Hematopoietic multipotent progenitor cell treated with erythropoietin and hydrocortisone succinate and interleukin-3 and kit ligand, for 6 days (in vitro differentiated cells): ENCODE measurements around the gene KLHDC10.
"Not testable (repeated sequence)": the region's sequence is repeated elsewhere in the genome, so short reads cannot be mapped to it uniquely, and the experiment has no call there.

Source experiments
- DNase-seq: peaks from one replicate; pipeline ENCODE4 v3.0.0-alpha.2; 2015

KLHDC10 gene

GRCh38 chr7:130143334-130143732 is 73.0 kb downstream of the KLHDC10 start:
- no peak for DNase-seq

DNA sequence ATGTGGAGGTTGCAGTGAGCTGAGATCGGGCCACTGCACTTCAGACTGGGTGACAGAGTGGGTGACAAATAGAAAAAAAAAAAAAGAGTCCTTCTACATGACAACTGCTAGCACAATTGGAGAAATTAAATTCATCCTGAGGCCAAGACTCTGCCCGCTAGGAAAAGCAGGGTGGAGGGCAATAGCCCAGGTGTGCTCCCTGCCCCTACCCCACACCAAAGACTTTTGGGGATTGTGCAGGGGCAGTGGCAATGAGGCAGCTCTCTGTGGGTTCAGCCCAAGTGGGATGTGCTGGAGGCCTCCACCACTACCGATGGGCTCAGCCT is 73.6 kb downstream of the KLHDC10 start:
- no peak for DNase-seq

DNA sequence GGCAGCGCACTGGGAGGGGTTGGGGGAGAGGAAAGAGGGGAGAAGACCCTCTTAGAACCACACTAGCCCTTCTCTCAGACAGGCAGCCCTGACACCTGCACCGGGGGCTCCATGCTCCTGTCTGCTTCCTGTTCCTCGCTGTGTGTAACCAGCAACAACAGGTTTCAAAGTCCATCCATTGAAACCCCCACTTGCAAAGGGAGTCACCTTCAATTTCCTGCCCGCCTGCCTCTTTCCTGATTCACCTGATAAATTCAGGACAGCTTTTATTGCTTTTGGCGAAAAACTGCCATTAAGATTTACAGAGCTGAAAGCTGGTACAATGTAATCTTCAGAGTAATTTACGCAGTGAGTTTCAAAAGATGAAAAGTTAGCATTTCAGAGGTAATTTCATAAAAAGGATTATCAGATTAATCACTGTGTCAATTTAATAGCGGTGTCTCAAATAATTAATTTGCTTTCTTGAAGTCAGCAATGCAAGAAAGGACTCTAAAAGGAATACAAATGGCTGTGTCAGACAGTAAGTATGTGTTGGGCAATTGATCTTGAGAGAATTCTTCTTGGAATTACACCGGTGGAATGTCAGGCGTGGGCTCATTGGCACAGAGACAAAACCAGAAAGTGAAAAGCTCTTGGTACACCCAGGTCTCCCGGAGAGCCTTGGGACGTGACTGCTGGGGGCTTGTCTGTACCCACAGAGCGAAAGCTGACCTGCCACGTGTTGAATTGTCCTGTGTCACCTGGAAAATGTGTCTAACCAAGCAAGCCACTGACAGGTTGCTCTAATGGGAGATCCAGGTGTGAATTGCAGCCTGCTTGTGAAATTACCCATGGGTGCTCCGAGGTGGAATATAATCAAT is 74.2 kb downstream of the KLHDC10 start:
- no peak for DNase-seq

DNA sequence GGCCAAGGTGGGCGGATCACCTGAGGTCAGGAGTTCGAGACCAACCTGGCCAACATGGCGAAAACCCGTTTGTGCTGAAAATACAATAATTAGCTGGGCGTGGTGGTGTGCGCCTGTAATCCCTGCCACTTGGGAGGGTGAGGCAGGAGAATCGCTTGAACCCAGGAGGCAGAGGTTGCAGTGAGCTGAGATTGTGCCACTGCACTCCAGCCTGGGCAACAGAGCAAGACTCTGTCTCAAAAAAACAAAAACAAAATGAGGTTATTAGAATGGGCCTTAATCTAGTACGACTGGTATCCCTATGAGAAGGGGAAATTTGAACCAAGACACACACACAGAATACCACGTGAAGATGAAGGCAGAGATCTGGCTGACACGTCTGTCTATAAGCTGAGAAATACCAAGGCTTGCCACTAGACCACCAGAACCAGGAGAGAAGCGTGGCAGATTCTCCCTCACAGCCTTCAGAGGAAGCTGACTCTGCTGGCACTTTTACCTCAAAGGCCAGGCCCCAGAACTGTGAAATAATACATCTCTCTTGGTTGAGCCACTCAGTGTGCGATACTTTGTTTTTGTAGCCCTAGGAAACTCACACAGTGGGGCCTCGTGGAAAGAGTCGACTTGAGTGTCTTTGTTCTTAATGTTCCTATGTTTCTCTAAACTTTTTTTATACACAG is 75.2 kb downstream of the KLHDC10 start:
- no peak for DNase-seq

GRCh38 chr7:130146142-130146541 is 75.8 kb downstream of the KLHDC10 start:
- DNase-seq = not testable (repeated sequence)

GRCh38 chr7:130146693-130147405 is 76.5 kb downstream of the KLHDC10 start:
- DNase-seq = no peak

DNA sequence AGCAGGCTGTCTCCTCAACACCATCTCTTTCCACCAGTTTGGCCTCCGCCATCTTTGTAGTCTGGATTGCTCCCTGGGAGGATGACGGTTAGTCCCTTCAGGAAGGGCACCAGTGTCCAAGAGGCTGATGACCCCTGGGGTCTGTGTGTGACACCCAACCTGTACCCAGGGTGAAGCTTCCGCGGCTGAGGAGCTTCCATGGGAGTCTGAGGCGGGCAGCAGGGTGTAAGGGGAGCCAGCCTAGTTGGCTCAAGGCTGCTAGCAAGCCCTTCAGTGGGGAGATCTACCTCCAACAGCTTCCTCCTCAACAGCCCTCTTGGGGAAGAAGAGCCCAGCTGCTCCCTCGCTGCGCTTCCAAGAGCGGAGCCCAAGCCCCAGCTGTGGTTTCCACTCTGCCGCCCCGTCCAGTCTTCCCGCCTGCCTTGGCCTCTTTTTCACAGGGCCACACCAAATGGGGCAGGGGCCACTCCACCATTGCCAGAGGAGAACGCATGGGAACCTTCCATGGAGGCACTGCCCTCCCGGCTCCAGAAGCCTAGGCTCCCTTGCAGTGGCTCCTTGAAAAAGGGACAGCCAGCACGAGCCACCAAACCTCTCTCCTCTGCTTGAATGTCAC is 77.5 kb downstream of the KLHDC10 start:
- no peak for DNase-seq

DNA sequence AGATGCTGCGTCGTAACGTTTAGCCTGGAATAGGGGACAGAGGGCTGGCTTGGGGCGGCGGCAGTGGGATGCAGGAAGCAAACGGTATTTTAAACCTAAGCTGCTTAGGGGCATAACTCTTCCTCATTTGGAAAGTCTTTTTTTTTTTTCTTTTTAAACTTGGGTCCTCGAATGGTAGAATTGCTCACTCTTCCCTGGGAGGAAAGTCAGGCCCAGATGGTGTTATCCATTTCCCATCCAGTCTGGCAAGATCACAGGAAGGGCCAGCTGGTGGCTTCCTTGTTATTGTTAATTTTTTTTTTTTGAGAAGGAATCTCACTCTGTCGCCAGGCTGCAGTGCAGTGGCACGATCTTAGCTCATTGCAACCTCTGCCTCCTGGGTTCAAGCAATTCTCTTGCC is 78.2 kb downstream of the KLHDC10 start:
- no peak for DNase-seq

- DNase-seq = no peak
These were observed 79.2 kb downstream of the KLHDC10 start for GRCh38 chr7:130149281-130150139.

- no peak for DNase-seq
These were observed 80.3 kb downstream of the KLHDC10 start for GRCh38 chr7:130150587-130150986.

- no peak for DNase-seq
These were observed 81.5 kb downstream of the KLHDC10 start for GRCh38 chr7:130151591-130152492.

DNA sequence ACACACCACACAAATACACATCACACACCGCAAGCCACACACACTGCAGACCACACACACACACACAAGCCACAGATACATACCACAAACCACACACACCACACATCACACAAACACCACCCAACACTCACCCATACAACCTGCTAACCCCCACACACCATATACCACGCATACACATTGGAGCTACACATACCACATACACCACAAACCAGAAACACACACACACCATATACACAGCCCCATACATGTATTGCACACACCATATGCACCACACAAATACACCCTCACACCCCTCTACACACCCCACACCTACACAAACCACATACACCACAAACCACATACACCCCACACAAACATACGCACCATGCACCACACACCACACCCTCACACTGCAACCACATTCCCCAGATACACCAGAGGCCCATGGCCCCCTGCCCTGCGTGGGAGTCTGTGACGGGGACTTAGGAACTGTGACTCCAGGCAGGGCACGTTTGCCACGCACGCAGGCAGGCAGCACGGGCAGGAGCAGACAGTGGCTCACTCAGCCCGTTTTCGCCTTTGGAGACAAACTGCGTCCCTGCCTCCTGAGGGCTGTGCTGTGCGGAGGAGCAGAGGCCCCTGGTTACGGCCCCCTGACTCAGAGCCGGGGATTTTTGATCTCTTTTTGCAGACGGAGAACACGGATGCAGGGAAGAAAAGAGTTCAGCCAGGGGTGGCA is 82.3 kb downstream of the KLHDC10 start:
- DNase-seq = peak; percentile 47

DNA sequence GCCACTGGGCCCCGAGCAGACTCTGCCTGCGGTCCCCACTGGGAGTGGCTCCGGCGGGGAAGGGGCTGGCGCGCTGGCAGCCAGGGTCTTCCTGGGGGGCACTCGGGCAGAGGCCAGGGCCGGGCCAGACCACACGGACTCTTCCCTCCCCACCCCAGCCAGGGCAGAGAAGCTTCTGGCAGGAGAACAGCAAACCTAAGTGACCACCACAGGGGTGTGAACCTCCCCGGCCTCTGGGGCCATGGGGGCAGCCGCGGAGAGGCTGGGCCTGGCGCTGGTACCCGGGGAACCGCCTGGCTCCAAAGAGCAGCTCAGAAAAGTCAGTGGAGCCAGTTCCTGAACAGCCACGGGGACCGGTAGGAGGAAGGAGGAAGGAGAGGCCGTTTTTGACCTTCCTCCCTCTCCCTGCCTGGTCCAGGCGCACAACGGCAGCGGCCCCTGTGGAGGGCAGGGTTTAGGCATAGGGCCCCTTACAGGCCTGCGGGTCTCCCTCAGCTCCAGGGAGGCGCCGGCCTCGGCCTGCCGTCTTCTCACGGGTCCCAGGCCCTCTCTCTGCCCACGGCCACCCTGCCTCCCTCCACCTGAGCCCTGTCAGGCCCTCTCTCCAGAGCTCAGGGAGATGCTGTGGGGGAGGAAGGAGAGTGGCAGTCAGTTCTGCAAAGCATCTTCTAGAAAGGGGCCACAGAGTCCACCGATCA is 83.0 kb downstream of the KLHDC10 start:
- DNase-seq = no peak

GRCh38 chr7:130154131-130154500 is 83.8 kb downstream of the KLHDC10 start:
- no peak for DNase-seq

DNA sequence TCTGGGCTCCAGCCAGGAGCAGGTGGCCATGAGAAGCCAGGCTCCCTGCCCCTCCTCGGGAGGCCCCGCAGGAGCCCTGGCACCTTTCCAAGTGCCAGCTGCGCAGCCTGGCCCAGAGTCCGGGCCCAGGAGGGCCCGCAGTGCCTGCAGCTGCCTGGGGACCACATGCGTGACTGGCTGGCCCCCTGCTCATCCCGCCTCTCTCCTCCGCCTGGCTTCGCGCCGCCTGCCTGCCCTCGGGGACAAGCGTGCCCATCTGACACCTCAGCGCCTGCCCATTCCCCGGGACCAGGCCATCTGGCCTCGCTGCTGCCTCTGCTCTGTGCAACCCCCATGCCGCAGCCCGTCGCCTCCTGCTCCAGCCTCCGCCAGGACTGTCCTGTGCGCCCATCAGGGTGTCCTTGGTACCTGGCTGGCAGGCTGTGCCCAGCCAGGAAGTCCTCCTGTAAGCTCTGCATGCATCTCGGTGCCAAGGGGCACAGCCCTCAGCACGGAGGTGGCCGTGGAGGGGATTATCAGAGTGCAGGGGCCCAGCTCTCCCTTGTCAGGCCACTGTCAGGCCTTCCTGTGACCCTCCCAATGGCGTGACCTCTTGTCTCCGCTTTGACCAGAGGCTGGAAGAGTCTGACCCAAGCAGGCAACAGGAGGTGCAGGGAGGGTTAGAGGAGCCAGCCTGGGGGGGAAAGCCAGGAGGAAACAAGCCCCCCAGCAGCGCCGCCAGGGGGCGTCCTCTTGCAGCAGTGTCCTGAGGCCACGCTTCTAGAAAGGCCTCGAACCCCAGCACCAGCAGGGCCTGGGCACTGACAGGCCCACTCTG is 84.4 kb downstream of the KLHDC10 start:
- DNase-seq = no peak

DNA sequence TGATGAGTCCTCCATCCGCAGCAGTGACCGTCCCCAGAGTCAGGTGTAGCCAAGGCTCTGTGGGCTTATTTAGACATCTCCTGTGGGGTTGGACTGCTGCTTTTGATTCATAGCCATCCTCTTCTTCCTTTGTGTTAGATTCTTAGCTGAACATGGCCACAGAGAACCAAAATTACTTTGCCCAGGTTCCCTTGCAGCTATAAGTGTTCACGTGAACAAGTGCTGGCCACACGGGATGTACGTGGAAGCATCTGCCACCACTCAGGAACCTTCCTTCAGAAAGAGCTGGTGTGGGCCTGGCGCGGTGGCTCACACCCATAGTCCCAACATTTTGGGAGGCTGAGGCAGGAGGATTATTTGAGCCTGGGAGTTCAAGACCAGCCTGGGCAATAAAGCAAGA is 85.8 kb downstream of the KLHDC10 start:
- no peak for DNase-seq

- no peak for DNase-seq
These were observed 87.4 kb downstream of the KLHDC10 start for GRCh38 chr7:130157700-130158099.

DNA sequence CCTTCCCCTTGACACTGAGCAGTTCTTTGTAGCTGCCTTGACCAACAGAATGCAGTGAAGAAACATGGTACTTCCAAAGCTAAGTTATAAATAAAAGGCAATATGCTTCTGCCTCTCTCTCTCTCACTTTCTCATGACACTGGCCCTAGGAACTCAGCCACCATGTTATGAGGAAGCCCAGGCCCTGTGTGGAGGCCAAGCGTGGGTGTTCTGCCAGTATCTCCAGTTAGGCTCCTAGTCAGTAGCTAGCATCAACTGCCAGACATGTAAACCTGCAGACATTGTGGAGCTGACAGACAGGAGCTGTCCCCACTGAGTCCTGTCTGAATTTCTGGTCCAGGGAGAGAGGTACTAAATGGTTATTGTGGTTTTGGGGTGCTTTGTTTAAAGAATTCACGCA is 89.7 kb downstream of the KLHDC10 start:
- no peak for DNase-seq

DNA sequence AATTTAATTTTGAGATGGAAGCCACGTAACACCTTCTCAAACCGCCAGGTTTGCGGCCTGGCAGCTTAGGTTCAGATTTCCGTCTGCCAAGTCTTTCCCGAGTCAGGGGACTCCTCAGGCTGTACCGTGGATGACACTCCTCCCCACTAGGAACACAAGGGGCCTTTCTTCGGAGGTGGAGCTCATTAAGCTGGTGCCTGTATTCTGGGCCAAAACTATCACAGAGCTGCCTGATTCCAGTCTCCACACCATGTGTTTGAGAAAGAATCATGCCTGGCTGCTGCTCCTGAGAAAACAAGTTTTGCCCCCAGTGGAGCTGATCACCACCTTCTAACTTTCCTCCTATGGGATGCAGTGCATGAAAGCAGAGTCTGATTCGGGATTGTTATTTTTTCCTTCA is 90.1 kb downstream of the KLHDC10 start:
- no peak for DNase-seq
